GM12873 (cell line): ENCODE data around the gene ZFHX3.
A peak's percentile ranks its signal among the peaks of the same experiment; 100 is the strongest.

Source experiments
- CTCF ChIP-seq: IDR thresholded peaks from 2 replicates; pipeline ENCODE4 v1.5.1; 2012; ENCODE audit warnings: low read depth, mild to moderate bottlenecking, moderate library complexity, low read length, control low read depth; ENCODE audit not compliant: insufficient read depth; ENCODE audit errors: missing control alignments

ZFHX3 gene

GRCh38 chr16:73060892-73061490, 13.1 kb upstream of the ZFHX3 start:
- TF ChIP-seq CTCF: no peak

GRCh38 chr16:73059779-73060615, 12.1 kb upstream of the ZFHX3 start:
- TF ChIP-seq CTCF: no peak

- TF ChIP-seq CTCF: no peak
Observed at GRCh38 chr16:73058616-73059409, 10.9 kb upstream of the ZFHX3 start.

- TF ChIP-seq CTCF: no peak
Observed at GRCh38 chr16:73058221-73058615, 10.3 kb upstream of the ZFHX3 start.

GRCh38 chr16:73057291-73058210, 9.6 kb upstream of the ZFHX3 start:
- TF ChIP-seq CTCF: peak; percentile 21

GRCh38 chr16:73056921-73057290, 9.0 kb upstream of the ZFHX3 start:
- no peak for TF ChIP-seq CTCF
